SK-N-SH (cell line): ENCODE data around the gene KCNH4. TPM values are rescaled to one million over a fixed set of nuclear protein-coding genes. Genes with fewer than 3 reads are reported as not detected.

ENCODE experiments used
- CTCF ChIA-PET: fragments of 300-600, 350-600 bp; formaldehyde crosslinking; extraction: SDS; loops from one replicate; lab custom pipeline; 2021; lab: Yijun Ruan, JAX
- POLR2A ChIA-PET: fragments of 350-600 bp; sonication (Branson Sonifier 250); formaldehyde crosslinking; extraction: SDS; loops from one replicate; lab custom pipeline; 2020; ENCODE audit warnings: antibody characterized with exemption, inconsistent platforms; lab: Yijun Ruan, JAX
- DNase-seq: peaks from one replicate; pipeline ENCODE4 v3.0.0; 2012
- H2AFZ ChIP-seq: fragments of 200-600 bp; sonication (generic); 2 replicates; pipeline ENCODE4 v1.8.1; 2016; ENCODE audit warnings: antibody characterized with exemption, mild to moderate bottlenecking, low read depth
- H3F3A ChIP-seq: fragments of 200-600 bp; sonication (generic); replicated peaks from 2 replicates; pipeline ENCODE3; 2016; ENCODE audit warnings: antibody characterized with exemption, mild to moderate bottlenecking; ENCODE audit not compliant: insufficient read depth
- H3K27ac ChIP-seq, 2 experiments: fragments of 200-500 bp in 1 of 2; fragments of 200-600 bp in 1 of 2; sonication (Bioruptor generic) in 1 of 2; sonication (generic), shearing (Covaris generic) in 1 of 2; 2 replicates each; pipeline versions ENCODE4 v1.5.1 to v1.6.1; 2014 to 2016; ENCODE audit warnings: low read depth in 2 of 2, inconsistent platforms in 1 of 2, low read length in 1 of 2, mild to moderate bottlenecking in 1 of 2, mixed read lengths in 1 of 2
- H3K27me3 ChIP-seq: fragments of 200-600 bp; sonication (generic), shearing (Covaris generic); 2 replicates; pipeline ENCODE4 v1.6.1; 2016; ENCODE audit warnings: mixed run types; ENCODE audit not compliant: insufficient read depth
- H3K36me3 ChIP-seq, 2 experiments: fragments of 200-500 bp in 1 of 2; fragments of 200-600 bp in 1 of 2; sonication (Bioruptor generic) in 1 of 2; sonication (generic) in 1 of 2; replicated peaks in 1 of 2; 2 replicates each; pipeline versions ENCODE3 to v1.5.1; 2014 to 2016; ENCODE audit warnings: low read length in 1 of 2, mild to moderate bottlenecking in 1 of 2; ENCODE audit not compliant: insufficient read depth in 2 of 2, control insufficient read depth in 1 of 2
- H3K4me1 ChIP-seq, 2 experiments: fragments of 200-500 bp in 1 of 2; fragments of 200-600 bp in 1 of 2; sonication (Bioruptor generic) in 1 of 2; sonication (generic), shearing (Covaris generic) in 1 of 2; 2 replicates each; pipeline versions ENCODE4 v1.5.1 to v1.6.1; 2014 to 2016; ENCODE audit warnings: low read depth in 1 of 2, low read length in 1 of 2, mixed run types in 1 of 2; ENCODE audit not compliant: insufficient read depth in 2 of 2, control insufficient read depth in 1 of 2
- H3K4me2 ChIP-seq: fragments of 200-600 bp; sonication (generic), shearing (Covaris generic); 2 replicates; pipeline ENCODE4 v1.6.1; 2017; ENCODE audit warnings: mixed run types
- H3K4me3 ChIP-seq, 2 experiments: fragments of 200-500 bp in 1 of 2; fragments of 200-600 bp in 1 of 2; sonication (Bioruptor generic) in 1 of 2; sonication (generic), shearing (Covaris generic) in 1 of 2; 2 replicates each; pipeline versions ENCODE4 v1.5.1 to v1.8.1; 2014 to 2016; ENCODE audit warnings: low read depth in 2 of 2, inconsistent platforms in 1 of 2, low read length in 1 of 2, mild to moderate bottlenecking in 1 of 2, mixed read lengths in 1 of 2, moderate library complexity in 1 of 2
- H3K79me2 ChIP-seq: fragments of 200-600 bp; sonication (generic); 2 replicates; pipeline ENCODE4 v1.8.1; 2017; ENCODE audit warnings: mild to moderate bottlenecking; ENCODE audit not compliant: insufficient read depth
- H3K9ac ChIP-seq: fragments of 200-600 bp; sonication (generic); 2 replicates; pipeline ENCODE4 v1.6.1; 2017; ENCODE audit warnings: mixed run types
- H3K9me2 ChIP-seq: fragments of 200-600 bp; sonication (generic); 2 replicates; pipeline ENCODE4 v1.6.1; 2017; ENCODE audit warnings: mixed run types
- H3K9me3 ChIP-seq: fragments of 200-600 bp; sonication (generic); 2 replicates; pipeline ENCODE4 v1.6.1; 2017; ENCODE audit warnings: mixed run types, mild to moderate bottlenecking, moderate library complexity
- H4K20me1 ChIP-seq: fragments of 200-600 bp; sonication (generic); 2 replicates; pipeline ENCODE4 v1.6.1; 2017; ENCODE audit warnings: mild to moderate bottlenecking, mixed run types; ENCODE audit not compliant: insufficient read depth
- CHD2 ChIP-seq: fragments of 150-350 bp; IDR thresholded peaks from 2 replicates; pipeline ENCODE4 v1.6.1; 2018; ENCODE audit warnings: low read length; ENCODE audit not compliant: partially characterized antibody
- CTCF ChIP-seq: fragments of 200-600 bp; sonication (generic); IDR thresholded peaks from 2 replicates; pipeline ENCODE4 v1.6.1; 2017; ENCODE audit warnings: antibody characterized with exemption, mild to moderate bottlenecking, moderate library complexity
- ELF1 ChIP-seq: IDR thresholded peaks from 2 replicates; pipeline ENCODE4 v1.4.0; 2012
- EP300 ChIP-seq, 2 experiments: IDR thresholded peaks; 2 replicates each; pipeline versions ENCODE4 v1.4.0 to v1.6.1; 2012; ENCODE audit warnings: borderline replicate concordance in 1 of 2, low read depth in 1 of 2, low read length in 1 of 2
- FOSL2 ChIP-seq: IDR thresholded peaks from 2 replicates; pipeline ENCODE4 v1.4.0; 2012; ENCODE audit warnings: low read depth, mild to moderate bottlenecking, moderate library complexity, borderline replicate concordance
- FOXJ3 ChIP-seq: sonication (generic); formaldehyde crosslinking; IDR thresholded peaks from 2 replicates; pipeline ENCODE4 v1.5.1; 2020; ENCODE audit warnings: mild to moderate bottlenecking, missing genetic modification reagents
- FOXM1 ChIP-seq: IDR thresholded peaks from 2 replicates; pipeline ENCODE4 v1.4.0; 2012; ENCODE audit warnings: low read depth, mild to moderate bottlenecking
- GABPA ChIP-seq: IDR thresholded peaks from 2 replicates; pipeline ENCODE4 v1.4.0; 2012; ENCODE audit warnings: low read depth, mild to moderate bottlenecking
- JUND ChIP-seq: IDR thresholded peaks from 2 replicates; pipeline ENCODE4 v1.4.0; 2012
- MXI1 ChIP-seq: IDR thresholded peaks from 2 replicates; pipeline ENCODE4 v1.6.1; 2012; ENCODE audit warnings: mild to moderate bottlenecking, low read depth, low read length, improper control_type of control experiment
- NFIC ChIP-seq: IDR thresholded peaks from 2 replicates; pipeline ENCODE4 v1.4.0; 2012; ENCODE audit warnings: borderline replicate concordance
- NRF1 ChIP-seq: IDR thresholded peaks from 2 replicates; pipeline ENCODE4 v1.6.1; 2012; ENCODE audit warnings: low read depth, mild to moderate bottlenecking, low read length
- PBX3 ChIP-seq: IDR thresholded peaks from 2 replicates; pipeline ENCODE4; 2012
- REST ChIP-seq: IDR thresholded peaks from 2 replicates; pipeline ENCODE4 v1.6.1; 2012; ENCODE audit warnings: mild to moderate bottlenecking, low read depth, low read length, moderate library complexity
- RFX5 ChIP-seq: IDR thresholded peaks from 2 replicates; pipeline ENCODE4 v1.6.1; 2012; ENCODE audit warnings: mild to moderate bottlenecking, improper control_type of control experiment, low read length
- TAF1 ChIP-seq: IDR thresholded peaks from 2 replicates; pipeline ENCODE4 v1.6.1; 2012; ENCODE audit warnings: low read depth, mild to moderate bottlenecking, low read length, moderate library complexity, borderline replicate concordance
- TCF12 ChIP-seq: IDR thresholded peaks from 2 replicates; pipeline ENCODE4 v1.4.0; 2012
- WGBS: methylation state at CpG from one replicate; pipeline ENCODE4 v1.1.6; 2017; ENCODE audit warnings: low lambda C conversion rate; 5-methylcytosine and 5-hydroxymethylcytosine counted together
- polyA plus RNA-seq, 3 experiments: library from polyadenylated mRNA; depleted of rRNA; stranded (reverse); fragments of >200 nt; gene quantifications; 2 replicates each; pipeline ENCODE4 v1.2.3, GENCODE V29; 2012

KCNH4 gene
- polyA plus RNA-seq, 1 of the 3 experiments (the other 2 are of a cell fraction), result 0.46 TPM

GRCh38 chr17:42165751-42166150 lies 15.2 kb downstream of the KCNH4 start:
- H3K27ac ChIP-seq, result no peak overlapping the region
- H3K36me3 ChIP-seq, result no peaks in the 10 kb centered on the region
- ChIA-PET POLR2A (interaction anchor here (0.5 kb wide), 1 partner anchor 9 kb away, joined by 3 read pairs; no protein-coding TSS in a partner anchor), CTCF (interaction anchor here (0.8 to 1.4 kb wide), 3 partner anchors 16 to 64 kb away, joined by 3 read pairs; no protein-coding TSS in a partner anchor)
- no peak overlapping the region for H2AFZ ChIP-seq
- no peaks in the 10 kb centered on the region for H4K20me1 ChIP-seq
- no peak overlapping the region for H3K4me2 ChIP-seq
- peaks cover 0 to 4% of the 10 kb centered on the region in 2 experiments; a peak in 1 of 4 replicates for H3K4me1 ChIP-seq
- H3K4me3 ChIP-seq, result no peak overlapping the region
- H3K79me2 ChIP-seq, result no peaks in the 10 kb centered on the region
- no peak for TF ChIP-seq FOSL2
- no peak for TF ChIP-seq EP300 (IDR thresholded peaks at IDR 0.05; ENCODE audit: borderline replicate concordance in 1 of 2, low read depth in 1 of 2, low read length in 1 of 2)
- no peak for TF ChIP-seq FOXM1
- TF ChIP-seq NRF1, result no peak
- TF ChIP-seq FOXJ3, result no peak
- no peak for TF ChIP-seq GABPA
- no peak for TF ChIP-seq CHD2
- TF ChIP-seq JUND, result no peak
- no peak for TF ChIP-seq TAF1
- TF ChIP-seq RFX5, result no peak
- TF ChIP-seq TCF12, result no peak
- TF ChIP-seq PBX3, result no peak
- no peak for TF ChIP-seq MXI1
- TF ChIP-seq NFIC, result no peak
- no peak for TF ChIP-seq ELF1
- no peak for TF ChIP-seq REST
- no peak for TF ChIP-seq CTCF
- H3K9ac ChIP-seq, result no peak overlapping the region
- WGBS, result 80% methylated on average over 6 of the region's 6 CpGs
- H3K9me3 ChIP-seq, result no peaks in the 10 kb centered on the region
- no peaks in the 10 kb centered on the region for H3K9me2 ChIP-seq
- no peaks in the 10 kb centered on the region for H3K27me3 ChIP-seq
- H3F3A ChIP-seq, result no peaks in the 10 kb centered on the region
- DNase-seq, result no peak
